CD4-positive, alpha-beta memory T cell (primary cell): ENCODE measurements around the gene HTRA1. TPM values are rescaled to one million over a fixed set of nuclear protein-coding genes. Genes with fewer than 3 reads are reported as not detected.

Source experiments
- CTCF ChIA-PET: fragments of 350-600 bp; sonication (Branson Sonifier 250); formaldehyde crosslinking; loops from one replicate; lab custom pipeline; 2021; ENCODE audit warnings: inconsistent platforms; ENCODE audit not compliant: partially characterized antibody; lab: Charles Lee
- POLR2A ChIA-PET: fragments of 350-600 bp; sonication (Branson Sonifier 250); formaldehyde crosslinking; loops from one replicate; lab custom pipeline; 2021; ENCODE audit not compliant: partially characterized antibody; lab: Charles Lee
- DNase-seq, 5 donors: peaks; one replicate each; pipeline versions ENCODE4 v3.0.0 to v3.0.0-alpha.2; 2020 to 2022; ENCODE audit warnings: mixed read lengths in 1 of 5
- H3K27ac ChIP-seq: one replicate; pipeline ENCODE4 v1.7.0; 2013; ENCODE audit warnings: low read depth, low read length
- H3K27me3 ChIP-seq: 2 replicates; pipeline ENCODE4 v1.7.0; 2013; ENCODE audit warnings: mild to moderate bottlenecking, low read length, moderate library complexity; ENCODE audit not compliant: insufficient read depth
- H3K36me3 ChIP-seq: 2 replicates; pipeline ENCODE4 v1.7.0; 2013; ENCODE audit warnings: mild to moderate bottlenecking, low read length, moderate library complexity; ENCODE audit not compliant: insufficient read depth
- H3K4me1 ChIP-seq: 2 replicates; pipeline ENCODE4 v1.7.0; 2013; ENCODE audit warnings: mild to moderate bottlenecking, low read length, moderate library complexity; ENCODE audit not compliant: insufficient read depth
- H3K4me3 ChIP-seq, 2 donors: one replicate each; pipeline ENCODE4 v1.7.0; 2013; ENCODE audit warnings: low read length in 2 of 2, mild to moderate bottlenecking in 1 of 2
- H3K9me3 ChIP-seq, 2 donors: one replicate each; pipeline ENCODE4 v1.7.0; 2013; ENCODE audit warnings: low read length in 2 of 2, control low read depth in 1 of 2; ENCODE audit not compliant: control insufficient read depth in 1 of 2
- H3K27ac Mint-ChIP-seq, 7 donors: one replicate each; pipeline ENCODE4 v1.8.0; 2020 to 2021; ENCODE audit warnings: mixed read lengths in 7 of 7, mild to moderate bottlenecking in 6 of 7, inconsistent platforms in 3 of 7, moderate library complexity in 3 of 7
- H3K27me3 Mint-ChIP-seq, 2 donors: one replicate each; pipeline ENCODE4 v1.8.0; 2020 to 2021; ENCODE audit warnings: mixed read lengths in 2 of 2
- H3K36me3 Mint-ChIP-seq, 2 donors: one replicate each; pipeline ENCODE4 v1.8.0; 2020 to 2021; ENCODE audit warnings: mixed read lengths in 2 of 2, inconsistent platforms in 1 of 2, mild to moderate bottlenecking in 1 of 2
- H3K4me1 Mint-ChIP-seq, 4 donors: one replicate each; pipeline ENCODE4 v1.8.0; 2020 to 2021; ENCODE audit warnings: mixed read lengths in 4 of 4, mild to moderate bottlenecking in 1 of 4
- H3K4me3 Mint-ChIP-seq, 8 donors: one replicate each; pipeline ENCODE4 v1.8.0; 2020 to 2021; ENCODE audit warnings: mixed read lengths in 8 of 8, mild to moderate bottlenecking in 7 of 8, moderate library complexity in 6 of 8, inconsistent platforms in 3 of 8
- H3K9me3 Mint-ChIP-seq, 8 donors: one replicate each; pipeline ENCODE4 v1.8.0; 2020 to 2021; ENCODE audit warnings: mixed read lengths in 8 of 8, mild to moderate bottlenecking in 5 of 8, inconsistent platforms in 3 of 8, moderate library complexity in 1 of 8
- intact Hi-C: fragments of 100-400 bp; cut with micrococcal nuclease; formaldehyde crosslinking; loops from one replicate; pipeline ENCODE4 v1.15.1; 2023
- polyA plus RNA-seq, 2 donors: library from polyadenylated mRNA; unstranded; fragments of 300-500 nt; fragmentation: Illumina TruSeq; gene quantifications; one replicate each; pipeline ENCODE4 v1.2.3, GENCODE V29; 2021
- total RNA-seq, 2 experiments: library from RNA; stranded (reverse); gene quantifications; one replicate each; pipeline ENCODE4 v1.2.3, GENCODE V29; 2021

Gene HTRA1
- total RNA-seq (under 1 TPM in 1 of 2 experiments, not detected in 1; 0.17 TPM), polyA plus RNA-seq (under 1 TPM in 1 of 2 donors, not detected in 1; 0.21 TPM)

DNA sequence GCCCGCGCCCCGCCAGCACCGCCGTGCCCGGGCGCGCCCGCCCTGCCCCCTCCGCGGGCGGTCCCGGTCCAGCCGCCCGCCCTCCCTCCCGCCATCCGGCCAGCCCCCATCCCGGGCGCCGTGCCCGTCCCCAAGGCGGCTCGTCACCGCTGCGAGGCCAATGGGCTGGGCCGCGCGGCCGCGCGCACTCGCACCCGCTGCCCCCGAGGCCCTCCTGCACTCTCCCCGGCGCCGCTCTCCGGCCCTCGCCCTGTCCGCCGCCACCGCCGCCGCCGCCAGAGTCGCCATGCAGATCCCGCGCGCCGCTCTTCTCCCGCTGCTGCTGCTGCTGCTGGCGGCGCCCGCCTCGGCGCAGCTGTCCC lies at the start of gene HTRA1:
TSS of gene HTRA1 (plus strand) at position 187 of the 362 bp plus-strand sequence. CDS start at position 287, 100 bp downstream.
- peak within 1 kb of the TSS; percentile 22 to 41 for H3K4me3 ChIP-seq
- intact Hi-C loops: loop anchor here (5.0 kb wide), 1 partner anchor 56 kb away; no protein-coding TSS in a partner anchor
- H3K27ac ChIP-seq: no peak within 1 kb of the TSS
- peak within 1 kb of the TSS; percentile 82 to 89 (median 87) for H3K4me3 Mint-ChIP-seq
- peaks cover 28% of the 10 kb centered on the region for H3K27me3 ChIP-seq
- ChIA-PET POLR2A (no interaction called here), CTCF (no interaction called here)
- H3K4me1 Mint-ChIP-seq: peaks cover 10 to 35% (median 20%) of the 10 kb centered on the region in 4 donors
- H3K36me3 ChIP-seq: no peaks in the 10 kb centered on the region
- H3K9me3 ChIP-seq: no peaks in the 10 kb centered on the region
- no peak for DNase-seq
- peak within 1 kb of the TSS in 1 of 7 donors; percentile 73 for H3K27ac Mint-ChIP-seq
- H3K27me3 Mint-ChIP-seq: peaks cover 27 to 37% of the 10 kb centered on the region in 2 donors
- H3K36me3 Mint-ChIP-seq: peaks cover 0 to 4% of the 10 kb centered on the region in 2 donors
- no peaks in the 10 kb centered on the region for H3K9me3 Mint-ChIP-seq
- peaks cover 25% of the 10 kb centered on the region for H3K4me1 ChIP-seq

DNA sequence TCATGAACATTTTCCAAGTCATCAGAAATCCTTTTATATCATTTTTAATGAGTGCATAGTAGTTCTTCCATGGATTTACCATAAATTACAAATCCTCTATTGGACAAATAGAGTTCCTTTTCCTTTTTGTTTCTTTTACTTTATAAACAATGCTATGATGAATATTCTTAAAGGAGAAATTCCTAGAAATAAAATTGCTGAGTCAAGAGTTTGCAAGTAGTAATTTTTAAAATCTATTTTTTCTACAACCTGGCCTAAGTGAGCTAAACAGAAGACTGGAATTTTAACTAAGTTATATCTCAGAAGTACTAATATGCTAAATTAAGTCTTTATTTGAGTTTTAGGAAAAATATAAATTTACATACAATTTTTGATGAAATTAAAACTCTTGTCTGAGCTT lies 48.0 kb upstream of the HTRA1 start:
- POLR2A ChIA-PET: interaction anchor here (1.4 to 5.1 kb wide), 2 partner anchors 36 to 39 kb away, joined by 3 to 45 read pairs; partner anchors contain the start of gene PLEKHA1
- CTCF ChIA-PET: interaction anchor here (1.7 to 2.0 kb wide), 2 partner anchors 21 to 152 kb away, joined by 4 to 6 read pairs; no protein-coding TSS in a partner anchor
- no peak overlapping the region for H3K4me3 Mint-ChIP-seq
- Histone ChIP-seq H3K9me3 (no peaks in the 10 kb centered on the region), H3K27ac (no peak overlapping the region), H3K36me3 (no peaks in the 10 kb centered on the region), H3K4me1 (peaks cover 40% of the 10 kb centered on the region), H3K27me3 (no peaks in the 10 kb centered on the region), H3K4me3 (no peak overlapping the region)
- peak overlapping the region in 3 of 7 donors; percentile 32 to 91 (median 82) for H3K27ac Mint-ChIP-seq
- peaks cover 31 to 62% (median 45%) of the 10 kb centered on the region in 4 donors for H3K4me1 Mint-ChIP-seq
- DNase-seq: no peak
- peaks cover 59 to 62% of the 10 kb centered on the region in 2 donors for H3K36me3 Mint-ChIP-seq
- no peaks in the 10 kb centered on the region for H3K27me3 Mint-ChIP-seq
- intact Hi-C loops: no loop called here
- no peaks in the 10 kb centered on the region for H3K9me3 Mint-ChIP-seq

- peaks cover 49% of the 10 kb centered on the region in 2 donors for H3K36me3 Mint-ChIP-seq
- CTCF ChIA-PET: interaction anchor here (1.7 kb wide), 1 partner anchor 45 kb away, joined by 3 read pairs; no protein-coding TSS in a partner anchor
- H3K4me1 Mint-ChIP-seq: peaks cover 62 to 88% (median 75%) of the 10 kb centered on the region in 4 donors
- POLR2A ChIA-PET: interaction anchor here (3.1 to 5.1 kb wide), 2 partner anchors 13 to 43 kb away, joined by 12 to 45 read pairs; partner anchors contain the start of gene PLEKHA1
- DNase-seq: no peak
- Histone ChIP-seq H3K27me3 (no peaks in the 10 kb centered on the region), H3K4me1 (peaks cover 83% of the 10 kb centered on the region), H3K27ac (no peak overlapping the region), H3K36me3 (no peaks in the 10 kb centered on the region), H3K4me3 (no peak overlapping the region), H3K9me3 (no peaks in the 10 kb centered on the region)
- intact Hi-C loops: loop anchor here (1.0 to 2.0 kb wide), 3 partner anchors 10 to 43 kb away; partner anchors contain the start of gene PLEKHA1
- H3K27ac Mint-ChIP-seq: peak overlapping the region; percentile 75 to 96 (median 87)
- H3K27me3 Mint-ChIP-seq: no peaks in the 10 kb centered on the region
- H3K9me3 Mint-ChIP-seq: peaks cover 0 to 2% (median 0%) of the 10 kb centered on the region in 8 donors
- peak overlapping the region in 6 of 8 donors; percentile 25 to 90 (median 54) for H3K4me3 Mint-ChIP-seq
Observed at GRCh38 chr10:122417667-122418066, 43.7 kb upstream of the HTRA1 start.

DNA sequence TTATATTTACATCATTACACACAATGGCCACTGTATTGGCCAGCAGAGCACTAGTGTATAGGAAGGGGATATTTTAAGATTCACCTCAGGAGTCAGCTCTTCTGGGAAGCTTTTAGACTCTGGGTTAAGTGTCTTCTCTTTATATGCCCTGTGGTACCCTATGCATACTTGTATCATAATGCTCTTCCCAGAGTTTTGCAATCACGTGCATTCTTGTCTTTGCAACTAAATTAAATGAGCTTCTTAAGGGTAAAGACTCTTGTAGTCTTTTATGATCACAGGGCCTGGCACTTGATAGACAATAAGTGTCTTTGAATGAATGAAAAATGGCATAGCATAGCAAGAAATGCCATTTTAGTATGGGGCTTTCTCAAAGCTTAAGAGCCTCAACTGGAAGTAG lies 42.3 kb upstream of the HTRA1 start:
- ChIA-PET CTCF (interaction anchor here (0.8 to 2.4 kb wide), 6 partner anchors 12 to 76 kb away, joined by 4 to 19 read pairs (median 4); partner anchors contain the start of gene PLEKHA1), POLR2A (interaction anchor here (0.5 to 3.0 kb wide), 5 partner anchors 11 to 49 kb away, joined by 3 to 41 read pairs (median 5); partner anchors contain the start of gene PLEKHA1)
- Mint-ChIP-seq H3K4me3 (peak overlapping the region in 2 of 8 donors; percentile 17 to 41), H3K9me3 (peaks cover 0 to 2% (median 0%) of the 10 kb centered on the region in 8 donors), H3K4me1 (peaks cover 63 to 95% (median 79%) of the 10 kb centered on the region in 4 donors), H3K36me3 (peaks cover 41 to 44% of the 10 kb centered on the region in 2 donors), H3K27ac (no peak overlapping the region), H3K27me3 (no peaks in the 10 kb centered on the region)
- Histone ChIP-seq H3K27ac (no peak overlapping the region), H3K9me3 (no peaks in the 10 kb centered on the region), H3K4me3 (no peak overlapping the region), H3K4me1 (peaks cover 92% of the 10 kb centered on the region), H3K36me3 (no peaks in the 10 kb centered on the region), H3K27me3 (no peaks in the 10 kb centered on the region)
- no peak for DNase-seq
- intact Hi-C loops: no loop called here

DNA sequence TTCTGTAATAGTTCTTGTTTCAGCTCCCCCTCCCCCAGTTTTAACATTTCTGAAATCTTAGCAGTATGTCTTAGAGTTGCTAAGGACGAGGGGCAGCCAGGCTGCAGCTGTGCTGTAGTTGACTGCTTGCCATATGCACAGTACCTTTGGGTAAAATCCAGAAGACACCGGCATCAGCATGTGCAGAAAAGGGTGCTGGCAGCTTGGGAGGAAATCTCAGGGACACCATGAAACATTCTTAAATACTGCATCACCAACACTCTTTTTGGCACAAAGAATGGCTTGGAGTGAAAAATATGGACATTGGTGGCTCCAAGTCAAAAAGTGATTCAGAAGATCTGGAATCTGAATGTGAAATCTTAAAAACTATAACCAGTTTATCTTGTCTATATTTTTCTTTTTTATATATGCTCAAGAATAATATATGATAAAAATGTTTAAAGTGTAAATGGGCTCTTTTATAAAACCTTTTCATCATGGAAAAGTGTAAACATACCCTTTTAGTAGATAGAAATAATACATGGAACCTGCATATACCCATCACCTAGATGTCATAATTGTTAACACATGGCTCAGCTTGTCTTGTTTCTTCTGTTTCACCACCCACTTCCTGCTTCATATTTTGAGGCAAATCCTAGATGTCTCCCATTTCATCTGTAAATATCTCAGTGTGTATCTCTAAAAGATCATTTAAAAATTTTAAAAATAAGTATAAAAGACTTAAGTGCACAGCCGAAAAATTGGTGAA lies 41.3 kb upstream of the HTRA1 start:
- CTCF ChIA-PET: interaction anchor here (0.8 to 2.4 kb wide), 6 partner anchors 11 to 77 kb away, joined by 4 to 19 read pairs (median 4); partner anchors contain the start of gene PLEKHA1
- Histone ChIP-seq H3K4me3 (no peak overlapping the region), H3K27me3 (no peaks in the 10 kb centered on the region), H3K9me3 (no peaks in the 10 kb centered on the region), H3K36me3 (peaks cover 4% of the 10 kb centered on the region), H3K4me1 (peaks cover 84% of the 10 kb centered on the region), H3K27ac (no peak overlapping the region)
- peak overlapping the region in 6 of 7 donors; percentile 48 to 95 (median 88) for H3K27ac Mint-ChIP-seq
- peaks cover 40 to 44% of the 10 kb centered on the region in 2 donors for H3K36me3 Mint-ChIP-seq
- H3K9me3 Mint-ChIP-seq: peaks cover 0 to 2% (median 0%) of the 10 kb centered on the region in 8 donors
- H3K27me3 Mint-ChIP-seq: no peaks in the 10 kb centered on the region
- POLR2A ChIA-PET: interaction anchor here (0.5 to 3.0 kb wide), 7 partner anchors 12 to 50 kb away, joined by 3 to 41 read pairs (median 3); partner anchors contain the start of gene PLEKHA1
- H3K4me3 Mint-ChIP-seq: peak overlapping the region in 4 of 8 donors; percentile 38 to 71 (median 48)
- H3K4me1 Mint-ChIP-seq: peaks cover 58 to 90% (median 72%) of the 10 kb centered on the region in 4 donors
- intact Hi-C loops: no loop called here
- DNase-seq: no peak

DNA sequence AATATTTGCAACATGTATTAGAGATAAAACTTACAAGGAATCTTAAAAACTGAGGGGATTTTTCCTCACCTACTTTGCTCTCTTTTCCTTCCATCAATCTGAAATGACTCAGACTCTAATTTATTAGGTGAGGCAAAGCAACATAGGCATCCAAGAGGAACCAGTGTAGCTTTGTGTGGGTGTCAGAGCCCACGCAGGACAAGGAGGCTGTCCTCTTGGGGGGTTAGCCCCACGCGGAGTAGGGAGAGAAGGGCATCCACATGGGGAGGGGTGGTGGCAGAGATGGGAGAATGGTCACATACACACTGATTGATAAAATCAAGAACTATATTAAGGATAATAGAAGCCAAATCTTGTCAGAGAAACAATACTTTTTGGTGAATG lies 40.7 kb upstream of the HTRA1 start:
- Mint-ChIP-seq H3K27ac (peak overlapping the region; percentile 82 to 95 (median 89)), H3K36me3 (peaks cover 40 to 42% of the 10 kb centered on the region in 2 donors), H3K4me3 (peak overlapping the region in 7 of 8 donors; percentile 17 to 74 (median 54)), H3K9me3 (peaks cover 0 to 2% (median 0%) of the 10 kb centered on the region in 8 donors), H3K27me3 (no peaks in the 10 kb centered on the region), H3K4me1 (peaks cover 55 to 85% (median 68%) of the 10 kb centered on the region in 4 donors)
- Histone ChIP-seq H3K4me1 (peaks cover 79% of the 10 kb centered on the region), H3K9me3 (no peaks in the 10 kb centered on the region), H3K27ac (no peak overlapping the region), H3K36me3 (peaks cover 4% of the 10 kb centered on the region), H3K4me3 (no peak overlapping the region), H3K27me3 (no peaks in the 10 kb centered on the region)
- intact Hi-C loops: no loop called here
- POLR2A ChIA-PET: interaction anchor here (0.8 to 3.0 kb wide), 4 partner anchors 11 to 46 kb away, joined by 3 to 41 read pairs (median 4); partner anchors contain the start of gene PLEKHA1
- CTCF ChIA-PET: interaction anchor here (2.4 kb wide), 1 partner anchor 14 kb away, joined by 19 read pairs; no protein-coding TSS in a partner anchor
- DNase-seq: no peak
